ENCODE measurements around the gene FAM131C.

GRCh38 chr1:16011936-16012589 is 61.4 kb downstream of the FAM131C start:
- TF ChIP-seq CTCF (conservative IDR thresholded peaks at IDR 0.05 in 1 of 2, IDR thresholded peaks at IDR 0.05 in 1 of 2; ENCODE audit: extremely low read depth in 1 of 2, insufficient read depth in 1 of 2, low read depth in 1 of 2, low read length in 2 of 2): no peak
- TF ChIP-seq EZH2 (IDR thresholded peaks at IDR 0.05; ENCODE audit: borderline replicate concordance, low read length): no peak

Measured in mammary epithelial cell (primary cell).